ENCODE data around the gene INSL4.

INSL4 gene

DNA sequence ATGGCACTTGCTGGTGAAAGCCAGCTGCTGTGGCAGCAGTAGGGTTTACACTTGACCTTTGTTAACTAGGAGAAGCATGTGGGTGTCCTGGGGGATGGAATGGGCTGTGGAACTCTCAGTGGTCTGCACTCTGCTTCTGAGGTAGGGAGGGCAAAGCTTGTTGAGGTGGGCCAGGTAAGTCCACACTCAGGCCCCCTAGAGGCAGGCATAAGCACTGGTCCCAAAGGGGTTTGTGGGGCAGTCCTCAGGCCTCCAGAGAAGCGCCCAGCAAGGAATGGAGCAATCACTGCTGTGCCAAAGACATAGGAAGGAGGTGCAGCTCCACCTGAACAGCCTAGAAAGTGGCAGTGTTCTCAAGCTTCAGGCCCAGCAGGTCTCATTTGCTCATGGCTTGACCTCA is 34.7 kb downstream of the INSL4 start:
- Histone ChIP-seq H2BK5ac (ENCODE audit: low read depth, low read length, poor library complexity) (no peak overlapping the region), H4K91ac (ENCODE audit: low read depth, low read length) (no peak overlapping the region), H3K79me1 (ENCODE audit: low read length) (peaks cover 14% of the 10 kb centered on the region), H4K12ac (ENCODE audit: low read depth, low read length) (no peak overlapping the region), H3K9ac (ENCODE audit: low read length) (no peak overlapping the region), H2AK5ac (ENCODE audit: low read length) (no peak overlapping the region), H3K18ac (ENCODE audit: low read length) (no peak overlapping the region), H4K8ac (ENCODE audit: low read depth, low read length) (no peak overlapping the region), H3K79me2 (ENCODE audit: control insufficient read depth, insufficient read depth, low read length, poor library complexity) (no peaks in the 10 kb centered on the region), H3K4me2 (ENCODE audit: low read length) (no peak overlapping the region), H3K9me3 (ENCODE audit: insufficient read depth, low read depth, low read length) (peaks cover 2% of the 10 kb centered on the region), H2AFZ (ENCODE audit: insufficient read depth, low read length, poor library complexity) (no peak overlapping the region), H3K23ac (ENCODE audit: low read length) (no peak overlapping the region), H2BK120ac (ENCODE audit: insufficient read depth, low read length, poor library complexity) (no peak overlapping the region), H2BK12ac (ENCODE audit: low read length) (no peak overlapping the region), H3K4me3 (ENCODE audit: low read depth, low read length) (no peak overlapping the region), H3K14ac (ENCODE audit: low read length) (peak overlapping the region; percentile 44), H3K27me3 (ENCODE audit: insufficient read depth, low read length) (no peaks in the 10 kb centered on the region), H3K36me3 (ENCODE audit: control insufficient read depth in 1 of 2, insufficient read depth in 2 of 2, low read length in 2 of 2) (no peaks in the 10 kb centered on the region), H3K27ac (ENCODE audit: low read depth, low read length) (no peak overlapping the region), H3K4ac (ENCODE audit: low read depth, low read length) (no peak overlapping the region), H3K4me1 (ENCODE audit: control insufficient read depth in 1 of 2, insufficient read depth in 2 of 2, low read length in 2 of 2) (peaks cover 6 to 7% of the 10 kb centered on the region in 2 experiments)
- DNase-seq: no peak
- WGBS (ENCODE audit: extremely low coverage, insufficient coverage, insufficient read length): no CpG with 5 or more reads among the region's 1 CpG

DNA sequence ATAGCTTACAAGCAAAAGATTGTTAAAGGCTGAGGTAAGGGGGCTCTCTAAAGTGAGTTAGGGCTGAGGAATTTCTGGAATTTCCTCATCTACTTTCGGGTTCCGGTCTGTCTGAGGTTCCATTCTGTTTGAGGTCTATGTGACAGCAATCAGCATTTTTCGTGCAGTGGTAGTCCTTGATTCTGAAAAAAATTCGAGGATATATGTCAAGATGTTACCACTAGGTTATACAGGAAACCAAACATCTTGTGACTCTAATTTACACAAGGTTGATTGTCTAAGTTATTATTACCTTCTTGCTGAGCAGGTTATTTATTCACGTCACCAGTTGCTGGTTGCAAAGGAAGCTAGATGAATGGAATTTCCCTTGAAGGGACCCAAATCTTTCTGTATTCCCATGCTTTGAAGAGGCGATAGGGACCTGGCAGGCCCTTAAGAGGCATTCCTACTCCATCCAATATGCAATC is 38.1 kb downstream of the INSL4 start:
- Histone ChIP-seq H4K91ac (ENCODE audit: low read depth, low read length) (no peak overlapping the region), H3K27me3 (ENCODE audit: insufficient read depth, low read length) (no peaks in the 10 kb centered on the region), H2AK5ac (ENCODE audit: low read length) (no peak overlapping the region), H3K36me3 (ENCODE audit: control insufficient read depth in 1 of 2, insufficient read depth in 2 of 2, low read length in 2 of 2) (no peaks in the 10 kb centered on the region), H2AFZ (ENCODE audit: insufficient read depth, low read length, poor library complexity) (no peak overlapping the region), H2BK5ac (ENCODE audit: low read depth, low read length, poor library complexity) (no peak overlapping the region), H3K9ac (ENCODE audit: low read length) (no peak overlapping the region), H2BK12ac (ENCODE audit: low read length) (no peak overlapping the region), H3K4me3 (ENCODE audit: low read depth, low read length) (no peak overlapping the region), H3K4me1 (ENCODE audit: control insufficient read depth in 1 of 2, insufficient read depth in 2 of 2, low read length in 2 of 2) (peaks cover 6 to 7% of the 10 kb centered on the region in 2 experiments), H4K8ac (ENCODE audit: low read depth, low read length) (no peak overlapping the region), H3K27ac (ENCODE audit: low read depth, low read length) (peak overlapping the region; percentile 83), H3K14ac (ENCODE audit: low read length) (no peak overlapping the region), H3K18ac (ENCODE audit: low read length) (no peak overlapping the region), H4K12ac (ENCODE audit: low read depth, low read length) (no peak overlapping the region), H3K23ac (ENCODE audit: low read length) (no peak overlapping the region), H3K9me3 (ENCODE audit: insufficient read depth, low read depth, low read length) (peaks cover 2% of the 10 kb centered on the region), H2BK120ac (ENCODE audit: insufficient read depth, low read length, poor library complexity) (no peak overlapping the region), H3K79me1 (ENCODE audit: low read length) (peaks cover 18% of the 10 kb centered on the region), H3K79me2 (ENCODE audit: control insufficient read depth, insufficient read depth, low read length, poor library complexity) (peaks cover 2% of the 10 kb centered on the region), H3K4ac (ENCODE audit: low read depth, low read length) (no peak overlapping the region), H3K4me2 (ENCODE audit: low read length) (peak overlapping the region; percentile 28)
- no CpG with 5 or more reads among the region's 6 CpGs for WGBS (ENCODE audit: extremely low coverage, insufficient coverage, insufficient read length)
- peak in 1 of 2 donors; percentile 20 for DNase-seq

DNA sequence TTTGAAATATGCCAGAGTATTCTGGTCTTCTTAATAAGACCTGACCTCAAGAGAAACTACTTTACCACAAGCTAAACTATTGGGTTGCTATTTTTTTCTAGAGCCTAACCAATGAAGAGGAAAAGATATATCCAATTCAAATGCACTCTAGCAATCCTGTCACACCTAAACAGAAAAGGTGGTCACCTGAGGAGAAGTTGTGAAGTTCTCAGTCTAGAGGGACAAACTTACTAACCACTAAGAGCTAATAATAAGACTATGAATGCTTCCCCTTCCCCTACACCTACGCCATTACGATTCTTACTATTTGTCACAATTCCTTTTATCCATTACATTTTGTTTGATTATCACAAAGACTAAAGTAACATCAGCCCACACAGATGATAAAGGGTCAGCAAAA is 43.6 kb downstream of the INSL4 start:
- Histone ChIP-seq H2BK5ac (ENCODE audit: low read depth, low read length, poor library complexity) (no peak overlapping the region), H2AFZ (ENCODE audit: insufficient read depth, low read length, poor library complexity) (no peak overlapping the region), H2BK12ac (ENCODE audit: low read length) (no peak overlapping the region), H3K18ac (ENCODE audit: low read length) (no peak overlapping the region), H3K14ac (ENCODE audit: low read length) (no peak overlapping the region), H3K36me3 (ENCODE audit: control insufficient read depth in 1 of 2, insufficient read depth in 2 of 2, low read length in 2 of 2) (no peaks in the 10 kb centered on the region), H4K91ac (ENCODE audit: low read depth, low read length) (no peak overlapping the region), H3K27me3 (ENCODE audit: insufficient read depth, low read length) (no peaks in the 10 kb centered on the region), H3K9ac (ENCODE audit: low read length) (no peak overlapping the region), H2AK5ac (ENCODE audit: low read length) (no peak overlapping the region), H4K12ac (ENCODE audit: low read depth, low read length) (no peak overlapping the region), H3K27ac (ENCODE audit: low read depth, low read length) (no peak overlapping the region), H3K4ac (ENCODE audit: low read depth, low read length) (no peak overlapping the region), H3K4me3 (ENCODE audit: low read depth, low read length) (no peak overlapping the region), H4K8ac (ENCODE audit: low read depth, low read length) (no peak overlapping the region), H3K79me2 (ENCODE audit: control insufficient read depth, insufficient read depth, low read length, poor library complexity) (peaks cover 2% of the 10 kb centered on the region), H3K23ac (ENCODE audit: low read length) (no peak overlapping the region), H3K9me3 (ENCODE audit: insufficient read depth, low read depth, low read length) (no peaks in the 10 kb centered on the region), H3K4me1 (ENCODE audit: control insufficient read depth in 1 of 2, insufficient read depth in 2 of 2, low read length in 2 of 2) (peaks cover 0 to 2% of the 10 kb centered on the region in 2 experiments), H3K4me2 (ENCODE audit: low read length) (no peak overlapping the region), H3K79me1 (ENCODE audit: low read length) (peaks cover 9% of the 10 kb centered on the region), H2BK120ac (ENCODE audit: insufficient read depth, low read length, poor library complexity) (no peak overlapping the region)
- DNase-seq: no peak
- 100% methylated on average over 2 of the region's 2 CpGs for WGBS (ENCODE audit: extremely low coverage, insufficient coverage, insufficient read length)

DNA sequence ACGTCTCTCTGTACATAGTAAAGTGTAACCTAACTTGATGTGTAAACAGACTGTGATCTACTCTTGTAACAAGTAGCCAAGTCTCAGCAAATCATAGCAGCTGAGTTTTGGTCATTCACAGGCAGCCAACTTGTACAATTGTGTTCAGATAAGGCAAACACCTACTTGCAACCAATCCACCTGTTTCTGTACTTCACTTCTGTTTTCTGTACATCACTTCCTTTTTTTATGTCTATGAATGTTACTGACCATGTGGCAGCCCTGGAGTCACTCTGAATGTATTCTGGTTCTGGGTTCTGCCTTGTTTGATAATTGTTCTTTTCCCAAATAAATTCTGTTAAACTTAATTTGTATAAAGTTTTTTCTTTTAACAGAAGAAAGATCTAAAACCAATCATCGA is 47.3 kb downstream of the INSL4 start:
- H2BK12ac ChIP-seq (ENCODE audit: low read length): no peak overlapping the region
- no peaks in the 10 kb centered on the region for H3K4me1 ChIP-seq (ENCODE audit: control insufficient read depth in 1 of 2, insufficient read depth in 2 of 2, low read length in 2 of 2)
- no peak overlapping the region for H2AFZ ChIP-seq (ENCODE audit: insufficient read depth, low read length, poor library complexity)
- H3K23ac ChIP-seq (ENCODE audit: low read length): no peak overlapping the region
- DNase-seq: no peak
- H3K9me3 ChIP-seq (ENCODE audit: insufficient read depth, low read depth, low read length): no peaks in the 10 kb centered on the region
- H3K36me3 ChIP-seq (ENCODE audit: control insufficient read depth in 1 of 2, insufficient read depth in 2 of 2, low read length in 2 of 2): no peaks in the 10 kb centered on the region
- no peak overlapping the region for H4K91ac ChIP-seq (ENCODE audit: low read depth, low read length)
- no peak overlapping the region for H3K18ac ChIP-seq (ENCODE audit: low read length)
- H3K27ac ChIP-seq (ENCODE audit: low read depth, low read length): no peak overlapping the region
- no peaks in the 10 kb centered on the region for H3K79me2 ChIP-seq (ENCODE audit: control insufficient read depth, insufficient read depth, low read length, poor library complexity)
- H3K4ac ChIP-seq (ENCODE audit: low read depth, low read length): no peak overlapping the region
- no CpG with 5 or more reads among the region's 2 CpGs for WGBS (ENCODE audit: extremely low coverage, insufficient coverage, insufficient read length)
- H3K14ac ChIP-seq (ENCODE audit: low read length): no peak overlapping the region
- no peak overlapping the region for H3K4me3 ChIP-seq (ENCODE audit: low read depth, low read length)
- H2AK5ac ChIP-seq (ENCODE audit: low read length): no peak overlapping the region
- H2BK5ac ChIP-seq (ENCODE audit: low read depth, low read length, poor library complexity): no peak overlapping the region
- no peak overlapping the region for H4K12ac ChIP-seq (ENCODE audit: low read depth, low read length)
- no peaks in the 10 kb centered on the region for H3K79me1 ChIP-seq (ENCODE audit: low read length)
- H2BK120ac ChIP-seq (ENCODE audit: insufficient read depth, low read length, poor library complexity): no peak overlapping the region
- no peak overlapping the region for H4K8ac ChIP-seq (ENCODE audit: low read depth, low read length)
- H3K27me3 ChIP-seq (ENCODE audit: insufficient read depth, low read length): no peaks in the 10 kb centered on the region
- no peak overlapping the region for H3K9ac ChIP-seq (ENCODE audit: low read length)
- H3K4me2 ChIP-seq (ENCODE audit: low read length): no peak overlapping the region
